NT2/D1 (cell line): ENCODE measurements around the gene GMCL2.

Source experiments
- DNase-seq: peaks from one replicate; pipeline ENCODE4 v3.0.0-alpha.2; 2011; ENCODE audit warnings: low read depth, low spot score
- H3K27me3 ChIP-seq: 2 replicates; pipeline ENCODE4 v1.6.0; 2011; ENCODE audit warnings: mild to moderate bottlenecking; ENCODE audit not compliant: insufficient read length, insufficient read depth
- H3K36me3 ChIP-seq: 2 replicates; pipeline ENCODE4 v1.6.1; 2011; ENCODE audit warnings: mild to moderate bottlenecking, low read length, mixed read lengths; ENCODE audit not compliant: insufficient read depth, insufficient read length
- H3K4me1 ChIP-seq: 2 replicates; pipeline ENCODE4 v1.5.1; 2011; ENCODE audit not compliant: insufficient read depth, insufficient read length
- H3K4me3 ChIP-seq: 2 replicates; pipeline ENCODE4 v1.5.1; 2011; ENCODE audit warnings: low read depth; ENCODE audit not compliant: insufficient read length
- H3K9ac ChIP-seq: 2 replicates; pipeline ENCODE4 v1.6.0; 2011; ENCODE audit warnings: low read depth; ENCODE audit not compliant: insufficient read length
- H3K9me3 ChIP-seq: 2 replicates; pipeline ENCODE4 v1.5.1; 2011; ENCODE audit warnings: mild to moderate bottlenecking, low read length; ENCODE audit not compliant: insufficient read depth
- SUZ12 ChIP-seq: IDR thresholded peaks from 2 replicates; pipeline ENCODE4 v1.6.1; 2011; ENCODE audit not compliant: insufficient read length, insufficient read depth; ENCODE audit errors: extremely low read depth
- YY1 ChIP-seq: IDR thresholded peaks from 2 replicates; pipeline ENCODE4 v1.6.1; 2011; ENCODE audit not compliant: insufficient read length, insufficient read depth
- ZNF274 ChIP-seq: IDR thresholded peaks from 2 replicates; pipeline ENCODE4 v1.6.1; 2011; ENCODE audit warnings: mild to moderate bottlenecking, low read depth, low read length

The GMCL2 gene

GRCh38 chr5:178213748-178214151 is 26.6 kb upstream of the GMCL2 start:
- Histone ChIP-seq H3K9ac (no peak overlapping the region), H3K27me3 (no peaks in the 10 kb centered on the region), H3K4me1 (peaks cover 5% of the 10 kb centered on the region), H3K36me3 (peaks cover 78% of the 10 kb centered on the region), H3K4me3 (no peak overlapping the region), H3K9me3 (no peaks in the 10 kb centered on the region)
- TF ChIP-seq SUZ12 (no peak), YY1 (no peak), ZNF274 (no peak)
- no peak for DNase-seq

- Histone ChIP-seq H3K9ac (no peak overlapping the region), H3K27me3 (no peaks in the 10 kb centered on the region), H3K36me3 (peaks cover 81% of the 10 kb centered on the region), H3K9me3 (no peaks in the 10 kb centered on the region), H3K4me3 (no peak overlapping the region), H3K4me1 (peaks cover 5% of the 10 kb centered on the region)
- DNase-seq, result no peak
- TF ChIP-seq YY1 (no peak), ZNF274 (no peak), SUZ12 (no peak)
These were observed 25.9 kb upstream of the GMCL2 start for GRCh38 chr5:178213003-178213461.

DNA sequence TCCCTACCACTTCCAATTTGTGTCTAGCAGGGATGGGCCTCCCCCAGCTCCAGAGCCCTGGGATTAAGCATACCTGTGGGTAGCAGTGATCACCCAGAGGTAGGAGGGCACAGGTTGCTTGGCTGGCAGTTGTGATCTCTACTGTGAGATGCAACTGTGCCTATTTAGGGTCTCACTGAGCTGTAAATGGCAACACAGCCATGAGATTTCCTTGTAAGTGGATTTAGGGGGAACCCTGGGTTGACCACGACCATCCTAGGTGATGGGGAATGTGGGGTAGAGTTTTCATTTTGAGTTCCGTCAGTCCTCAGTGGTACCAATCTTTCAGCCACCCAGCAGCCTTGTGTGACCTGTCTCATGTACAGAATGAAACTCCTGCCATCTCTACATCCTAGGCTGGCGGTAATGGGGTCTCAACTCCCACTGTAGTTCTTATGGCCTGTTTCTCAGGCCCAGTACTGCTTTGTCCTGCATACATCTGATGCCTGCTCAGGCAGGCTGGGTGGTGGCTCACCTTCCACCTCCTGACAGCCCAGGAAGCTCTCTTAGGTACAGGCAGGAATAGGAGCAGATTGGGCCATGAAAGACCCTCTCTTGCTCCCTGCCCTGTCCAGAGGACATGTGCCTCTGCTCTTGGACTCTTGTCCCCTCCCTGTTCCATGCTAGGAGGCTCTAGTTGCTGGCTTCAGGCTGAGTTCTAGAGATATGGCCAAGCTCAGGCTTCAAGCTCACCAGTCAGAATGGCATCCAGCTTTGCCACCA is 25.3 kb upstream of the GMCL2 start:
- TF ChIP-seq YY1 (no peak), ZNF274 (no peak), SUZ12 (no peak)
- peaks cover 5% of the 10 kb centered on the region for H3K4me1 ChIP-seq
- H3K9ac ChIP-seq, result no peak overlapping the region
- no peak for DNase-seq
- no peak overlapping the region for H3K4me3 ChIP-seq
- no peaks in the 10 kb centered on the region for H3K27me3 ChIP-seq
- no peaks in the 10 kb centered on the region for H3K9me3 ChIP-seq
- peaks cover 87% of the 10 kb centered on the region for H3K36me3 ChIP-seq

DNA sequence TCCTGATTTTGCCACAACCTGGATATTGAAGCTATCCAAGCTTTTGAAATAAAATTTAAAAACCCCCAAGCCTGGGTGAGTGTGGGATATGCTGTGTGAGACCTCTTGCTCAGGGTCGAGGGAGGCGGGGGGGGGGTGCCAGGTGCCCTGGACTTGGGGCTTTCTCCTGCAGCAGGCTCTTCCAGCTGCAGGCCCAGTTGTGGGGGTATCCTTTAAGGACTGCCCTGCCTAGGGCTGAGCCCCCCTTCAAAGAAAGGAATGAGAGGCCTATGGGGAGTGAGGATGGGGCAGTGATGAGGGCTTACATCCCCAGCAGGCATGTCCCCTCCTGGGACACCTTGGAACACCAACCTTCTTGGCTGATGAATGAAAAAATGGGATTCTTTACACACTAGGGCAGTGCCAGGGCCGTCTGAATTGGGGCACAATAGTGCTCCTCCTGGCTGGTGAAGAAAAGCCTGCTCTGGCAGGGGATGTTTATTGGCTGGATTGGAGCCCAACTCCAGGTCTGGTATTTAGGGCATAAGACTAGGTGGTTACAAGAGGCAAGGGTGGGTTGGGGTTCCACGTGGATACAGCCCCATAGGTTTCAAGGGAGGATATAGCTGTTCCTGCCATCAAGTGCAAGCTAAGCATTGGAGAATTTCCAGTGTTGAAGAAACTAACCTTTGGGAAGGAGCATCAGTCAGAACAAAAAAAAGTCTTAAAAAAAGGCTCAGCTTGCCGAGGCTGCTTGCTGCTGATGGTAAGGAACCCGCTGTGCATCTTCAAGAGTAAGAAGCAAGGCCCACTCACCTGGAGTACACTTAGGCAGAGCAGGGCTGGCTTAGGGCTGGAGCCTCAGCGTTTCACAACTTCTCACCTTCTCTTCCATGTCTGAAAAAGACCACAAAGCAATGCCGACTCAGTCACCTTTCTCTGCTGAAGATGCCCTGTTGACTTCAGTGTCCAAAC is 24.2 kb upstream of the GMCL2 start:
- peaks cover 92% of the 10 kb centered on the region for H3K36me3 ChIP-seq

DNA sequence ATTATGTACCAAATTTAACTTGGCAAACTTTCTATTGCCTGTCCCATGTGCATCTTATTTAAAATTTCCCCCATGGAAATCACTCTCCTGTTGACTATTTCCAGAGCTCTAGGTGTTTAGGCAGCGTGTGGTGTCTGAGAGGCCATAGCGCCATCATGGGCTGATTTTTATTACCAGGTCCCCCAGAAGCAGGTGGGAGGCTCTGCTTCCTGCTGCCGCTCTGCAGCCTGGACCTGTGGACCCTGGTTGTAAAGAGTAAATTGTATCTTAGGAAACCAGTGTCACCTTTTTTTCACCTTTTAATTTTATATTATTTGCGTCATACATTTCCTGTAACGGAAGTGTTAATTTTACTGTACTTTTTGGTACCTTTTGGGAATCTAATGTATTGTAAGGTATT is 23.5 kb upstream of the GMCL2 start:
- Histone ChIP-seq H3K36me3 (peaks cover 93% of the 10 kb centered on the region), H3K27me3 (no peaks in the 10 kb centered on the region), H3K4me3 (no peak overlapping the region), H3K9me3 (no peaks in the 10 kb centered on the region), H3K4me1 (peaks cover 8% of the 10 kb centered on the region), H3K9ac (no peak overlapping the region)
- no peak for DNase-seq
- TF ChIP-seq YY1, result no peak
- no peak for TF ChIP-seq ZNF274
- no peak for TF ChIP-seq SUZ12

More for the DNA sequence above, 24.2 kb upstream of the GMCL2 start:
- Histone ChIP-seq H3K27me3 (no peaks in the 10 kb centered on the region), H3K4me1 (peaks cover 5% of the 10 kb centered on the region), H3K4me3 (no peak overlapping the region), H3K9ac (no peak overlapping the region), H3K9me3 (no peaks in the 10 kb centered on the region)
- TF ChIP-seq YY1, result no peak
- no peak for TF ChIP-seq ZNF274
- no peak for TF ChIP-seq SUZ12
- DNase-seq, result no peak

GRCh38 chr5:178210073-178210535 is 22.9 kb upstream of the GMCL2 start:
- Histone ChIP-seq H3K4me1 (peaks cover 8% of the 10 kb centered on the region), H3K9me3 (no peaks in the 10 kb centered on the region), H3K4me3 (no peak overlapping the region), H3K36me3 (peaks cover 93% of the 10 kb centered on the region), H3K27me3 (no peaks in the 10 kb centered on the region), H3K9ac (no peak overlapping the region)
- DNase-seq, result no peak
- TF ChIP-seq SUZ12 (no peak), ZNF274 (no peak), YY1 (no peak)

DNA sequence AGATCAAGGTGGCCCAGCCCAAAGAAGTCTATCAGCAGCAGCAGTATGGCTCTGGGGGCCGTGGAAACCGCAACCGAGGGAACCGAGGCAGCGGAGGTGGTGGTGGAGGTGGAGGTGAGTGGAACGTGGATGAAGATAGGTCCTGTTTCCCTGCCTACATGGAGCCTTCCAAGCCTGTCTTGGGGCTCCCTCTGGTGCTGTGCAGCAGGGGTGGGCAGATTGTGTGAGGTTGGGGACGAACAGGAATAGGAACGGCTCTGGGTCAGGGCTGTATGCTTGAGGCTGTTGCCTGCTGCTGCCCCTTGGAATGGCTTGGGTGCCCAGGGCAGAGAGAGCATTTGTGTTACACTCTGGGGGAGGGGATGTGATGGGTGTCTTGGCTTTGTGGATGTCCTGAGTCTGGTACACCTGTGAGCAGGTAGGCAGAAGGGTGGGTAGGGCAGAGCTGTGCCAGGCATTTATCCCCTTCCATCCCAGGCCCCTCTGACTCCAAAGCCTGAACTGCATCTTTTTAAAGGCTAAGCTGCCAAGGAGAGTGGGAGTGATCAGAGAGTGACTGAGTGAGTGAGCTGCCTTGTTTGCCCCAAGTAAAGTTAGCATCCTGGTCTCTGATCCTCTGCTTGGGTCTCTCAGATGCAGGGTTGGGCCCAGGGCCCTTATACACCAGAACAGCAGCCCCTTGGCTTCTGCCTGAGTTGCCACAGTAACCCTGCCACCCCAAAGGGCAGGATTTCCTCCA is 22.3 kb upstream of the GMCL2 start:
- Histone ChIP-seq H3K27me3 (no peaks in the 10 kb centered on the region), H3K36me3 (peaks cover 89% of the 10 kb centered on the region), H3K9me3 (no peaks in the 10 kb centered on the region), H3K9ac (no peak overlapping the region), H3K4me1 (peaks cover 8% of the 10 kb centered on the region), H3K4me3 (no peak overlapping the region)
- no peak for DNase-seq
- TF ChIP-seq SUZ12, result no peak
- TF ChIP-seq ZNF274, result no peak
- TF ChIP-seq YY1, result no peak
